Endothelial cell of umbilical vein (primary cell): ENCODE results near the gene CCL14. TPM values are rescaled to one million over a fixed set of nuclear protein-coding genes. Genes with fewer than 3 reads are reported as not detected.
A peak's percentile ranks its signal among the peaks of the same experiment; 100 is the strongest.

Experiments
- BruUV-seq: library from RNA; stranded (reverse); fragments of 400-500 nt; replicated peaks from 2 replicates; lab custom pipeline; 2021; lab: Mats Ljungman, UMichigan
- CTCF ChIA-PET: fragments of 300-600, 350-600 bp; sonication (Branson Sonifier 250); formaldehyde crosslinking; loops from one replicate; lab custom pipeline; 2021; ENCODE audit warnings: antibody characterized with exemption, inconsistent platforms; lab: Charles Lee
- POLR2A ChIA-PET: fragments of 300-600, 350-600 bp; sonication (Branson Sonifier 250); formaldehyde crosslinking; loops from one replicate; lab custom pipeline; 2021; ENCODE audit warnings: antibody characterized with exemption, inconsistent platforms; lab: Charles Lee
- DNase-seq: peaks from one replicate; pipeline ENCODE4 v3.0.0-alpha.2; 2011; ENCODE audit warnings: low read depth, low spot score
- FAIRE-seq: peaks from 2 replicates; lab custom pipeline; 2011; peaks lifted over from hg19 to GRCh38; lab: Jason Lieb, UNC
- H2AFZ ChIP-seq: 2 replicates; pipeline ENCODE4 v1.6.0; 2012; ENCODE audit warnings: low read depth, low read length, control low read depth, inconsistent platforms
- H3K27ac ChIP-seq: 2 replicates; pipeline ENCODE4 v1.5.1; 2011; ENCODE audit warnings: low read depth, mild to moderate bottlenecking, control low read depth, low read length, moderate library complexity; ENCODE audit not compliant: insufficient read depth
- H3K27me3 ChIP-seq, 2 experiments: 2 replicates each; pipeline versions ENCODE4 v1.6.0 to v1.6.1; 2011; ENCODE audit warnings: low read length in 2 of 2, mixed read lengths in 1 of 2; ENCODE audit not compliant: control insufficient read depth in 2 of 2, insufficient read depth in 2 of 2
- H3K36me3 ChIP-seq, 2 experiments: 2 replicates in 1 of 2; 3 replicates in 1 of 2; pipeline ENCODE4 v1.5.1; 2011; ENCODE audit warnings: low read length in 2 of 2, mild to moderate bottlenecking in 1 of 2, moderate library complexity in 1 of 2; ENCODE audit not compliant: control insufficient read depth in 2 of 2, insufficient read depth in 2 of 2; ENCODE audit errors: extremely low read depth in 1 of 2
- H3K4me1 ChIP-seq: 3 replicates; pipeline ENCODE4 v1.5.1; 2011; ENCODE audit warnings: mild to moderate bottlenecking, low read length; ENCODE audit not compliant: control insufficient read depth, insufficient read depth; ENCODE audit errors: extremely low read depth
- H3K4me2 ChIP-seq: 2 replicates; pipeline ENCODE4 v1.6.1; 2011; ENCODE audit warnings: low read length, control low read depth, mixed read lengths; ENCODE audit not compliant: insufficient read depth
- H3K4me3 ChIP-seq, 3 experiments: fragments of 200-600 bp in 1 of 3; sonication (generic), shearing (Covaris generic) in 1 of 3; replicated peaks in 1 of 3; 2 replicates each; pipeline ENCODE4 v1.5.1; 2011 to 2016; ENCODE audit warnings: control low read depth in 3 of 3, low read length in 3 of 3, mild to moderate bottlenecking in 2 of 3, inconsistent platforms in 1 of 3, low read depth in 1 of 3, moderate library complexity in 1 of 3; ENCODE audit not compliant: insufficient read depth in 1 of 3
- H3K79me2 ChIP-seq: 2 replicates; pipeline ENCODE4 v1.6.0; 2012; ENCODE audit warnings: low read length, inconsistent platforms; ENCODE audit not compliant: control insufficient read depth, insufficient read depth
- H3K9ac ChIP-seq: replicated peaks from 2 replicates; pipeline ENCODE3; 2011; ENCODE audit warnings: low read length, control low read depth; ENCODE audit not compliant: insufficient read depth; ENCODE audit errors: extremely low read depth
- H3K9me1 ChIP-seq: replicated peaks from 3 replicates; pipeline ENCODE4 v1.6.0; 2011; ENCODE audit warnings: mild to moderate bottlenecking, low read length; ENCODE audit not compliant: control insufficient read depth, insufficient read depth; ENCODE audit errors: extremely low read depth
- H3K9me3 ChIP-seq: replicated peaks from 2 replicates; pipeline ENCODE4 v1.5.1; 2012; ENCODE audit warnings: low read length, inconsistent platforms; ENCODE audit not compliant: control insufficient read depth, insufficient read depth
- H4K20me1 ChIP-seq: replicated peaks from 2 replicates; pipeline ENCODE3; 2011; ENCODE audit warnings: mild to moderate bottlenecking, low read length; ENCODE audit not compliant: control insufficient read depth, insufficient read depth; ENCODE audit errors: extremely low read depth
- CTCF ChIP-seq, 2 donors: IDR thresholded peaks; 1 replicate in 1 of 2; 2 replicates in 1 of 2; pipeline ENCODE4 v1.5.1; 2011; ENCODE audit warnings: low read length in 2 of 2, mild to moderate bottlenecking in 2 of 2, moderate library complexity in 2 of 2, control low read depth in 1 of 2, inconsistent platforms in 1 of 2, low read depth in 1 of 2; ENCODE audit not compliant: insufficient read depth in 1 of 2; ENCODE audit errors: extremely low read depth in 1 of 2
- EZH2 ChIP-seq: IDR thresholded peaks from 2 replicates; pipeline ENCODE4 v1.6.1; 2012; ENCODE audit warnings: borderline replicate concordance, low read depth, mild to moderate bottlenecking, moderate library complexity, low read length, inconsistent platforms; ENCODE audit not compliant: severe bottlenecking
- FOS ChIP-seq: IDR thresholded peaks from 2 replicates; pipeline ENCODE4 v1.6.1; 2011; ENCODE audit warnings: mild to moderate bottlenecking, low read length, moderate library complexity, borderline replicate concordance; ENCODE audit not compliant: insufficient read depth
- JUN ChIP-seq: IDR thresholded peaks from 2 replicates; pipeline ENCODE4 v1.6.1; 2011; ENCODE audit warnings: borderline replicate concordance, low read depth; ENCODE audit not compliant: insufficient read length, insufficient read depth
- MAX ChIP-seq: IDR thresholded peaks from 2 replicates; pipeline ENCODE4 v1.6.1; 2011; ENCODE audit not compliant: insufficient read depth, insufficient read length
- MYC ChIP-seq: IDR thresholded peaks from one replicate; pipeline ENCODE4 v1.6.1; 2011; ENCODE audit warnings: mild to moderate bottlenecking, low read depth, low read length
- dilution Hi-C: fragments of 300-500 bp; cut with MboI; formaldehyde crosslinking; loops from one replicate; pipeline ENCODE4 v1.15.0; 2019; ENCODE audit warnings: low sequenced_read_pairs; ENCODE audit not compliant: extremely low pct_ligation_motif_present
- intact Hi-C: fragments of 100-400 bp; cut with micrococcal nuclease; formaldehyde crosslinking; loops from one replicate; pipeline ENCODE4 v1.10.0; 2022
- polyA plus RNA-seq, 4 experiments: library from polyadenylated mRNA; depleted of rRNA in 3 of 4; stranded (reverse) in 3 of 4; unstranded in 1 of 4; fragments of >200 nt; gene quantifications; 2 replicates each; pipeline versions ENCODE4 v1.2.1 to v1.2.3, GENCODE V29; 2011 to 2012; ENCODE audit warnings: missing spikeins in 1 of 4
- total RNA-seq: library from RNA; stranded (reverse); gene quantifications from 2 replicates; pipeline ENCODE4 v1.2.3, GENCODE V29; 2021

The CCL14 gene
- total and polyA plus RNA-seq, 2 donors (not counting 3 experiments of a cell fraction or from before 2014, with no cell fraction given): 21.3 to 25.8 TPM

GRCh38 chr17:36008998-36009665, 22.6 kb upstream of the CCL14 start:
- no peaks in the 10 kb centered on the region for H3K27me3 ChIP-seq
- ChIA-PET CTCF (interaction anchor here (0.6 to 5.7 kb wide), 23 partner anchors 9 to 474 kb away, joined by 3 to 125 read pairs (median 4); partner anchors contain the start of genes CCL16 and CCL23), POLR2A (no interaction called here)
- H3K36me3 ChIP-seq: no peaks in the 10 kb centered on the region
- intact Hi-C loops: loop anchor here (1.0 to 2.0 kb wide), 4 partner anchors 33 to 160 kb away; no protein-coding TSS in a partner anchor
- no peak overlapping the region for H3K4me2 ChIP-seq
- no peak overlapping the region for H3K9ac ChIP-seq
- H3K9me1 ChIP-seq: no peaks in the 10 kb centered on the region
- no peaks in the 10 kb centered on the region for H3K79me2 ChIP-seq
- DNase-seq (peak; percentile 36), FAIRE-seq (no peak)
- TF ChIP-seq EZH2 (no peak), CTCF (IDR thresholded peaks at IDR 0.05; ENCODE audit: extremely low read depth in 1 of 2, insufficient read depth in 1 of 2, low read depth in 1 of 2, low read length in 2 of 2) (peak; percentile 49 to 82)
- H3K27ac ChIP-seq: no peak overlapping the region
- no TSS peak for BruUV-seq
- no peaks in the 10 kb centered on the region for H4K20me1 ChIP-seq
- no peaks in the 10 kb centered on the region for H3K4me1 ChIP-seq
- H3K4me3 ChIP-seq: no peak overlapping the region
- peak overlapping the region; percentile 56 for H2AFZ ChIP-seq
- dilution Hi-C loops: no loop called here
- no peaks in the 10 kb centered on the region for H3K9me3 ChIP-seq

GRCh38 chr17:36004594-36005108, 18.1 kb upstream of the CCL14 start:
- no peaks in the 10 kb centered on the region for H3K36me3 ChIP-seq
- H3K9me3 ChIP-seq: no peaks in the 10 kb centered on the region
- no peaks in the 10 kb centered on the region for H4K20me1 ChIP-seq
- H3K9ac ChIP-seq: no peak overlapping the region
- ChIA-PET CTCF (interaction anchor here (1.0 to 4.0 kb wide), 11 partner anchors 8 to 156 kb away, joined by 3 to 44 read pairs (median 5); no protein-coding TSS in a partner anchor), POLR2A (no interaction called here)
- FAIRE-seq: no peak
- no peak overlapping the region for H3K27ac ChIP-seq
- no peak overlapping the region for H3K4me3 ChIP-seq
- H3K9me1 ChIP-seq: no peaks in the 10 kb centered on the region
- no peak for TF ChIP-seq MYC
- no peak for TF ChIP-seq FOS
- no peak for TF ChIP-seq CTCF (IDR thresholded peaks at IDR 0.05; ENCODE audit: extremely low read depth in 1 of 2, insufficient read depth in 1 of 2, low read depth in 1 of 2, low read length in 2 of 2)
- TF ChIP-seq EZH2: no peak
- no peak for TF ChIP-seq MAX
- TF ChIP-seq JUN: no peak
- DNase-seq: peak; percentile 15
- H3K4me1 ChIP-seq: no peaks in the 10 kb centered on the region
- H3K4me2 ChIP-seq: no peak overlapping the region
- dilution Hi-C loops: no loop called here
- H3K79me2 ChIP-seq: no peaks in the 10 kb centered on the region
- H3K27me3 ChIP-seq: no peaks in the 10 kb centered on the region
- H2AFZ ChIP-seq: peak overlapping the region; percentile 67
- no TSS peak for BruUV-seq
- intact Hi-C loops: no loop called here
